Uterus (tissue), 4 donors: ENCODE results near the gene ZNF536. TPM values are rescaled to one million over a fixed set of nuclear protein-coding genes. Genes with fewer than 3 reads are reported as not detected.
"Not testable (repeated sequence)": the region's sequence is repeated elsewhere in the genome, so short reads cannot be mapped to it uniquely, and the experiment has no call there.

Experiments
- DNase-seq, 2 donors: peaks; one replicate each; pipeline ENCODE4 v3.0.0-alpha.2; 2019 to 2020
- H3K27ac ChIP-seq, 2 donors: fragments of 200-600 bp; sonication (generic); 1 replicate in 1 of 2; 2 replicates in 1 of 2; pipeline ENCODE4 v1.5.1; 2016 to 2018
- H3K27me3 ChIP-seq, 2 donors: fragments of 200-600 bp; sonication (generic); one replicate each; pipeline ENCODE4 v1.5.1; 2018 to 2019; ENCODE audit warnings: control low read depth in 1 of 2
- H3K36me3 ChIP-seq, 2 donors: fragments of 200-600 bp; sonication (generic); one replicate each; pipeline ENCODE4 v1.5.1; 2019; ENCODE audit warnings: control low read depth in 1 of 2
- H3K4me1 ChIP-seq, 2 donors: fragments of 200-600 bp; sonication (generic); one replicate each; pipeline ENCODE4 v1.5.1; 2018 to 2019; ENCODE audit warnings: control low read depth in 1 of 2
- H3K4me3 ChIP-seq, 2 donors: fragments of 200-600 bp; sonication (generic); 1 replicate in 1 of 2; 2 replicates in 1 of 2; pipeline ENCODE4 v1.5.1; 2018 to 2019; ENCODE audit warnings: mild to moderate bottlenecking in 1 of 2
- H3K9me3 ChIP-seq, 2 donors: fragments of 200-600 bp; sonication (generic); one replicate each; pipeline ENCODE4 v1.5.1; 2019; ENCODE audit warnings: control low read depth in 1 of 2
- POLR2A ChIP-seq, 2 donors: fragments of 450-650 bp; IDR thresholded peaks; one replicate each; pipeline ENCODE4 v1.6.1; 2016; ENCODE audit warnings: antibody characterized with exemption in 2 of 2, mild to moderate bottlenecking in 1 of 2, moderate library complexity in 1 of 2
- intact Hi-C: fragments of 100-400 bp; cut with DNase I; formaldehyde crosslinking; loops from one replicate; pipeline ENCODE4 v1.15.1; 2023; ENCODE audit warnings: low total_unique reads
- total RNA-seq, 4 donors: library from RNA; depleted of rRNA in 3 of 4; stranded (reverse); fragments of >200 nt in 3 of 4; gene quantifications; one replicate each; pipeline versions ENCODE4 v1.1.0 to v1.2.4, GENCODE V29; 2014 to 2023
- TF ChIP-seq, protein P1 (sequence below), 4 experiments: fragments of 200-600 bp in 2 of 4; fragments of 450-650 bp in 2 of 4; sonication (generic) in 2 of 4; IDR thresholded peaks; one replicate each; pipeline ENCODE4 v1.5.1; 2016 to 2019; ENCODE audit warnings: antibody characterized with exemption in 4 of 4, mild to moderate bottlenecking in 2 of 4, moderate library complexity in 1 of 4
- donor health status: DM: yes; HTN: yes; CAD: no.

The ZNF536 gene
- total RNA-seq, 4 donors from 2014 or later: 0.67 to 3.3 (median 2.8) TPM; not detected in 1

DNA sequence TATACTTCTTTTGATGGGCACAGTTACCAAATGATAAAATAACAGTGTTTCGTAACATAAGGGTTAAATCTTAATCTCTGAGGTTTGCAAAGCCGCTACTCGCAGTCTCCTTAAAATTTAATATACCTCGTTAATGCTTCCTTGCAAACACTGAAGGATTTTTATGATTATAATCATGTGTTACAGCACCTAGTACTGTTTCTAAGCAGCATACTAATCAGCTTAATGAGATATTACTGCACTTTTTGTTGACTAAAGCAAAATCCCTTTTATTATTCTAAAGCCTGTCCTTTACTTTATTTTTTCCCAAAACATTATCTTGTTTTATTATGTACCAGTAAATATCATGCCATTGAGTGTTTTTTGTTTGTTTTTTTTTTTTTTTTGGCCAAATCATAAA, 70.5 kb downstream of the ZNF536 start:
- no peak overlapping the region for H3K4me3 ChIP-seq
- H3K4me1 ChIP-seq: no peaks in the 10 kb centered on the region
- no peaks in the 10 kb centered on the region for H3K9me3 ChIP-seq
- no peaks in the 10 kb centered on the region for H3K36me3 ChIP-seq
- TF ChIP-seq, protein P1, sequence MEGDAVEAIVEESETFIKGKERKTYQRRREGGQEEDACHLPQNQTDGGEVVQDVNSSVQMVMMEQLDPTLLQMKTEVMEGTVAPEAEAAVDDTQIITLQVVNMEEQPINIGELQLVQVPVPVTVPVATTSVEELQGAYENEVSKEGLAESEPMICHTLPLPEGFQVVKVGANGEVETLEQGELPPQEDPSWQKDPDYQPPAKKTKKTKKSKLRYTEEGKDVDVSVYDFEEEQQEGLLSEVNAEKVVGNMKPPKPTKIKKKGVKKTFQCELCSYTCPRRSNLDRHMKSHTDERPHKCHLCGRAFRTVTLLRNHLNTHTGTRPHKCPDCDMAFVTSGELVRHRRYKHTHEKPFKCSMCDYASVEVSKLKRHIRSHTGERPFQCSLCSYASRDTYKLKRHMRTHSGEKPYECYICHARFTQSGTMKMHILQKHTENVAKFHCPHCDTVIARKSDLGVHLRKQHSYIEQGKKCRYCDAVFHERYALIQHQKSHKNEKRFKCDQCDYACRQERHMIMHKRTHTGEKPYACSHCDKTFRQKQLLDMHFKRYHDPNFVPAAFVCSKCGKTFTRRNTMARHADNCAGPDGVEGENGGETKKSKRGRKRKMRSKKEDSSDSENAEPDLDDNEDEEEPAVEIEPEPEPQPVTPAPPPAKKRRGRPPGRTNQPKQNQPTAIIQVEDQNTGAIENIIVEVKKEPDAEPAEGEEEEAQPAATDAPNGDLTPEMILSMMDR (IDR thresholded peaks at IDR 0.05): no peak
- no peaks in the 10 kb centered on the region for H3K27me3 ChIP-seq
- intact Hi-C loops: no loop called here
- no peak overlapping the region for H3K27ac ChIP-seq
- DNase-seq: no peak

DNA sequence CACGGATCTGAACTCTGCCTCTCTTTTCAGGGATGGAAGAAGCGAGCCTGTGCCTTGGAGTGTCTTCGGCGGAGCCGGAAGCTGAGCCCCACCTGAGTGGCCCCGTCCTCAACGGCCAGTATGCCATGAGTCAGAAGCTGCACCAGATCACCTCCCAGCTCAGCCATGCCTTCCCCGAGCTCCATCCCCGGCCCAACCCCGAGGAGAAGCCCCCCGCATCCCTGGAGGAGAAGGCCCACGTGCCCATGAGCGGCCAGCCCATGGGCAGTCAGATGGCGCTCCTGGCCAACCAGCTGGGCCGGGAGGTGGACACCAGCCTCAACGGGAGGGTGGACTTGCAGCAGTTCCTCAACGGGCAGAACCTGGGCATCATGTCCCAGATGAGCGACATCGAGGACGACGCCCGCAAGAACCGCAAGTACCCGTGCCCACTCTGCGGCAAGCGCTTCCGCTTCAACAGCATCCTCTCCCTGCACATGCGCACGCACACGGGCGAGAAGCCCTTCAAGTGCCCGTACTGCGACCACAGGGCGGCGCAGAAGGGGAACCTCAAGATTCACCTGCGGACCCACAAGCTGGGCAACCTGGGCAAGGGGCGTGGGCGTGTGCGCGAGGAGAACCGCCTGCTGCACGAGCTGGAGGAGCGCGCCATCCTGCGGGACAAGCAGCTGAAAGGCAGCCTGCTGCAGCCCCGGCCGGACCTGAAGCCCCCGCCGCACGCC, 71.5 kb downstream of the ZNF536 start:
- DNase-seq: no peak
- Histone ChIP-seq H3K9me3 (no peaks in the 10 kb centered on the region), H3K27ac (no peak overlapping the region), H3K27me3 (no peaks in the 10 kb centered on the region), H3K4me1 (no peaks in the 10 kb centered on the region), H3K4me3 (no peak overlapping the region), H3K36me3 (no peaks in the 10 kb centered on the region)
- no peak for TF ChIP-seq POLR2A (IDR thresholded peaks at IDR 0.05)
- TF ChIP-seq, protein P1 (IDR thresholded peaks at IDR 0.05): no peak
- intact Hi-C loops: no loop called here

DNA sequence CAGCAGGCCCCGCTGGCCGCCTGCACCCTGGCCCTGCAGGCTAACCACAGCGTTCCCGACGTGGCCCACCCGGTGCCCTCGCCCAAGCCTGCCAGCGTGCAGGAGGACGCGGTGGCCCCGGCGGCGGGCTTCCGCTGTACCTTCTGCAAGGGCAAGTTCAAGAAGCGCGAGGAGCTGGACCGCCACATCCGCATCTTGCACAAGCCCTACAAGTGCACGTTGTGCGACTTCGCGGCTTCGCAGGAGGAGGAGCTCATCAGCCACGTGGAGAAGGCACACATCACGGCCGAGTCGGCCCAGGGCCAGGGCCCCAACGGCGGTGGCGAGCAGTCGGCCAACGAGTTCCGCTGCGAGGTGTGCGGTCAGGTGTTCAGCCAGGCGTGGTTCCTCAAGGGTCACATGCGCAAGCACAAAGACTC, 72.1 kb downstream of the ZNF536 start:
- intact Hi-C loops: no loop called here
- TF ChIP-seq POLR2A (IDR thresholded peaks at IDR 0.05): no peak
- TF ChIP-seq, protein P1 (IDR thresholded peaks at IDR 0.05): no peak
- Histone ChIP-seq H3K4me3 (no peak overlapping the region), H3K4me1 (no peaks in the 10 kb centered on the region), H3K9me3 (no peaks in the 10 kb centered on the region), H3K36me3 (no peaks in the 10 kb centered on the region), H3K27ac (no peak overlapping the region), H3K27me3 (no peaks in the 10 kb centered on the region)
- no peak for DNase-seq

DNA sequence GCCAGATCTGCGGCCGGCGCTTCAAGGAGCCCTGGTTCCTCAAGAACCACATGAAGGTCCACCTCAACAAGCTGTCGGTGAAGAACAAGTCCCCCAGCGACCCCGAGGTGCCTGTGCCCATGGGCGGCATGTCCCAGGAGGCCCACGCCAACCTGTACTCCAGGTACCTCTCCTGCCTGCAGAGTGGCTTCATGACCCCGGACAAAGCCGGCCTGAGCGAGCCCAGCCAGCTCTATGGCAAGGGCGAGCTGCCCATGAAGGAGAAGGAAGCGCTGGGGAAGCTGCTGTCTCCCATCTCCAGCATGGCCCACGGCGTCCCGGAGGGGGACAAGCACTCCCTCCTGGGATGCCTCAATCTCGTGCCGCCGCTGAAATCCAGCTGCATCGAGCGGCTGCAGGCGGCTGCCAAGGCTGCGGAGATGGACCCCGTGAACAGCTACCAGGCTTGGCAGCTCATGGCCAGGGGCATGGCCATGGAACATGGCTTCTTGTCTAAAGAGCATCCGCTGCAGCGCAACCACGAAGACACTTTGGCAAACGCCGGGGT, 72.6 kb downstream of the ZNF536 start:
- intact Hi-C loops: no loop called here
- TF ChIP-seq POLR2A (IDR thresholded peaks at IDR 0.05): no peak
- TF ChIP-seq, protein P1 (IDR thresholded peaks at IDR 0.05): no peak

DNA sequence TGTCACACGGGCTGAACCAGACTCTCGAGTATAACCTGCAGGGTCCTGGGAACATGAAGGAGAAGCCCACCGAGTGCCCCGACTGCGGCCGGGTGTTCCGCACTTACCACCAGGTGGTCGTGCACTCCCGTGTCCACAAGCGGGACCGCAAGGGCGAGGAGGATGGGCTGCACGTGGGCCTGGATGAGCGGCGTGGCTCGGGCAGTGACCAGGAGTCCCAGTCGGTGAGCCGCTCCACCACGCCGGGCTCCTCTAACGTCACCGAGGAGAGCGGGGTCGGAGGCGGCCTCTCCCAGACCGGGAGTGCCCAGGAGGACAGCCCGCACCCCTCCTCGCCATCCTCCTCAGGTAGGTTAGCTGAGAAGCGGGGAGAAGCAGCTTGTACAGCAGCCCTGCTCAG, 73.2 kb downstream of the ZNF536 start:
- intact Hi-C loops: no loop called here
- no peaks in the 10 kb centered on the region for H3K27me3 ChIP-seq
- TF ChIP-seq, protein P1 (IDR thresholded peaks at IDR 0.05): no peak
- no peak for TF ChIP-seq POLR2A (IDR thresholded peaks at IDR 0.05)
- H3K27ac ChIP-seq: no peak overlapping the region
- no peaks in the 10 kb centered on the region for H3K36me3 ChIP-seq
- DNase-seq: no peak
- H3K9me3 ChIP-seq: no peaks in the 10 kb centered on the region
- no peaks in the 10 kb centered on the region for H3K4me1 ChIP-seq
- H3K4me3 ChIP-seq: no peak overlapping the region

More for the DNA sequence above, 72.6 kb downstream of the ZNF536 start:
- H3K27me3 ChIP-seq: no peaks in the 10 kb centered on the region
- no peaks in the 10 kb centered on the region for H3K36me3 ChIP-seq
- no peak for DNase-seq
- no peaks in the 10 kb centered on the region for H3K4me1 ChIP-seq
- no peak overlapping the region for H3K4me3 ChIP-seq
- H3K9me3 ChIP-seq: no peaks in the 10 kb centered on the region
- no peak overlapping the region for H3K27ac ChIP-seq

DNA sequence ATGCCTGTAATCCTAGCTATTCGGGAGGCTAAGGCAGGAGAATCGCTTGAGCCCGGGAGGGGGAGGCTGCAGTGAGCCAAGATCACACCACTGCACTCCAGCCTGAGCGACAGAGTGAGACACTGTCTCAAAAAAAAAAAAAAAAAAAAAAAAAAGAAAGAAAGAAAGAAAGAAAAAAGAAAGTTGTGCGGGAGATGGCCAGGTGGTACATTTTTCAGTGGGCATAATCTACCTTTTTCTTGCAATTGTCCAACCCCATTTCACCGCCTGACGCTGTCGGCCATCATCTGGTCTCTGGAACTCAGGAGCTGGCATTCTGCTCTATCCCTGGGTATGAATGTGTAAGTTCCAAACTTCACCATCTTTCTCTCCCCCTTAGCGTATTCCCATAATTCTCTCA, 73.9 kb downstream of the ZNF536 start:
- H3K36me3 ChIP-seq, intact Hi-C loops, H3K9me3 ChIP-seq, H3K4me1 ChIP-seq, DNase-seq, H3K4me3 ChIP-seq, H3K27me3 ChIP-seq, H3K27ac ChIP-seq: not testable (repeated sequence)
